HG03354 (cell line): ENCODE data around the gene OR2A12.
"Not testable (repeated sequence)": the region's sequence is repeated elsewhere in the genome, so short reads cannot be mapped to it uniquely, and the experiment has no call there.

Experiments
- ATAC-seq: cut with Tn5 transposase; IDR thresholded peaks from one replicate; pipeline ENCODE4 v1.9.1; 2021; ENCODE audit warnings: mild to moderate bottlenecking; ENCODE audit not compliant: unreplicated experiment, poor library complexity, severe bottlenecking

OR2A12 gene

GRCh38 chr7:144110272-144110671 lies 24.2 kb downstream of the OR2A12 start:
- ATAC-seq: no peak

- ATAC-seq: no peak
These were observed 27.6 kb downstream of the OR2A12 start for GRCh38 chr7:144113651-144114050.

- no peak for ATAC-seq
These were observed 32.3 kb downstream of the OR2A12 start for GRCh38 chr7:144118341-144118740.

- ATAC-seq: no peak
These were observed 36.8 kb downstream of the OR2A12 start, which contains the start of gene OR2A14 for GRCh38 chr7:144122876-144123275. Gene OR2A14 (plus strand): TSS chr7:144123176. CDS start chr7:144129113, 5,937 bp downstream.

GRCh38 chr7:144127714-144128334 lies 41.7 kb downstream of the OR2A12 start:
- peak; percentile 100 for ATAC-seq

GRCh38 chr7:144129601-144130000 lies 43.5 kb downstream of the OR2A12 start:
- not testable (repeated sequence) for ATAC-seq

GRCh38 chr7:144130730-144131129 lies 44.7 kb downstream of the OR2A12 start:
- ATAC-seq: no peak

GRCh38 chr7:144132262-144132661 lies 46.2 kb downstream of the OR2A12 start:
- ATAC-seq: no peak

- peak; percentile 53 for ATAC-seq
These were observed 47.2 kb downstream of the OR2A12 start for GRCh38 chr7:144133307-144133706.

GRCh38 chr7:144134116-144134515 lies 48.0 kb downstream of the OR2A12 start:
- no peak for ATAC-seq

- no peak for ATAC-seq
These were observed 51.4 kb downstream of the OR2A12 start for GRCh38 chr7:144137501-144137900.

- ATAC-seq: no peak
These were observed 56.1 kb downstream of the OR2A12 start for GRCh38 chr7:144142187-144142586.

GRCh38 chr7:144144426-144144825 lies 58.3 kb downstream of the OR2A12 start:
- no peak for ATAC-seq

GRCh38 chr7:144148224-144148827 lies 62.2 kb downstream of the OR2A12 start:
- no peak for ATAC-seq
